SK-N-SH treated with all-trans-retinoic acid at 6 μM for 48 hours (cell line): ENCODE data around the gene SMAD6.

Experiments
- ATAC-seq: fragments of 200-7000 bp; cut with Tn5 transposase; 3 replicates; pipeline ENCODE4 v1.9.1; 2020; ENCODE audit warnings: mild to moderate bottlenecking, moderate library complexity
- ARNTL ChIP-seq: fragments of 450-650 bp; formaldehyde crosslinking; IDR thresholded peaks from 2 replicates; pipeline ENCODE4 v1.5.0; 2020; ENCODE audit warnings: low read depth, mild to moderate bottlenecking, moderate library complexity, borderline replicate concordance
- BACH2 ChIP-seq: fragments of 250-450 bp; sonication (Bioruptor Pico); IDR thresholded peaks from 2 replicates; pipeline ENCODE4 v1.9.0; 2021; ENCODE audit warnings: mild to moderate bottlenecking, borderline replicate concordance
- CREB5 ChIP-seq: fragments of 250-450 bp; sonication (Bioruptor Pico); IDR thresholded peaks from 2 replicates; pipeline ENCODE4 v1.5.1; 2020; ENCODE audit warnings: low read depth, mild to moderate bottlenecking, moderate library complexity
- CSDC2 ChIP-seq: fragments of 250-450 bp; sonication (Bioruptor Pico); IDR thresholded peaks from 2 replicates; pipeline ENCODE4 v1.5.0; 2020; ENCODE audit warnings: mild to moderate bottlenecking, moderate library complexity
- CSRNP3 ChIP-seq: fragments of 250-450 bp; sonication (Bioruptor Pico); IDR thresholded peaks from 2 replicates; pipeline ENCODE4 v1.5.1; 2021; ENCODE audit warnings: mild to moderate bottlenecking, moderate library complexity
- ESRRG ChIP-seq: fragments of 250-450 bp; sonication (Bioruptor Pico); IDR thresholded peaks from 2 replicates; pipeline ENCODE4 v1.6.1; 2021; ENCODE audit warnings: mild to moderate bottlenecking
- GLIS3 ChIP-seq: fragments of 250-450 bp; sonication (Bioruptor Pico); IDR thresholded peaks from 2 replicates; pipeline ENCODE4 v1.5.0; 2020; ENCODE audit warnings: mild to moderate bottlenecking, moderate library complexity
- OSR1 ChIP-seq: fragments of 250-450 bp; sonication (Bioruptor Pico); IDR thresholded peaks from 2 replicates; pipeline ENCODE4 v1.8.0; 2022; ENCODE audit warnings: moderate library complexity, mild to moderate bottlenecking, inconsistent platforms
- PATZ1 ChIP-seq: fragments of 250-450 bp; sonication (Bioruptor Pico); IDR thresholded peaks from 2 replicates; pipeline ENCODE4 v1.8.0; 2020; ENCODE audit warnings: mild to moderate bottlenecking, moderate library complexity, borderline replicate concordance
- POU6F1 ChIP-seq: fragments of 250-450 bp; sonication (Bioruptor Pico); IDR thresholded peaks from 2 replicates; pipeline ENCODE4 v1.8.0; 2021; ENCODE audit warnings: low read depth, mild to moderate bottlenecking, moderate library complexity, borderline replicate concordance
- PPARA ChIP-seq: fragments of 250-450 bp; sonication (Bioruptor Pico); IDR thresholded peaks from 2 replicates; pipeline ENCODE4 v1.5.0; 2020; ENCODE audit warnings: mild to moderate bottlenecking, borderline replicate concordance
- RARB ChIP-seq: fragments of 250-450 bp; sonication (Bioruptor Pico); IDR thresholded peaks from 2 replicates; pipeline ENCODE4 v1.8.0; 2021; ENCODE audit warnings: mild to moderate bottlenecking, moderate library complexity
- SNAI2 ChIP-seq: fragments of 250-450 bp; sonication (Bioruptor Pico); IDR thresholded peaks from 2 replicates; pipeline ENCODE4 v1.5.0; 2020; ENCODE audit warnings: mild to moderate bottlenecking, moderate library complexity
- TCF4 ChIP-seq: fragments of 250-450 bp; sonication (Bioruptor Pico); IDR thresholded peaks from 2 replicates; pipeline ENCODE4 v1.8.0; 2021; ENCODE audit warnings: mild to moderate bottlenecking, moderate library complexity, borderline replicate concordance
- TOX ChIP-seq: fragments of 250-450 bp; sonication (Bioruptor Pico); IDR thresholded peaks from 2 replicates; pipeline ENCODE4 v1.8.0; 2021; ENCODE audit warnings: mild to moderate bottlenecking, moderate library complexity, borderline replicate concordance
- TSHZ2 ChIP-seq: fragments of 250-450 bp; sonication (Bioruptor Pico); IDR thresholded peaks from 2 replicates; pipeline ENCODE4 v1.5.0; 2020; ENCODE audit warnings: mild to moderate bottlenecking, moderate library complexity
- ZFP3 ChIP-seq: fragments of 250-450 bp; sonication (Bioruptor Pico); IDR thresholded peaks from 2 replicates; pipeline ENCODE4 v1.5.0; 2020; ENCODE audit warnings: mild to moderate bottlenecking, moderate library complexity
- ZFP30 ChIP-seq: fragments of 450-650 bp; formaldehyde crosslinking; IDR thresholded peaks from 2 replicates; pipeline ENCODE4 v1.5.0; 2022; ENCODE audit warnings: mild to moderate bottlenecking, moderate library complexity
- ZNF565 ChIP-seq: fragments of 450-650 bp; formaldehyde crosslinking; conservative IDR thresholded peaks from 2 replicates; pipeline ENCODE4 v1.5.0; 2020; ENCODE audit warnings: low read depth, mild to moderate bottlenecking, moderate library complexity
- ZNF70 ChIP-seq: fragments of 450-650 bp; formaldehyde crosslinking; IDR thresholded peaks from 2 replicates; pipeline ENCODE4 v1.5.0; 2020; ENCODE audit warnings: mild to moderate bottlenecking, moderate library complexity

The SMAD6 gene

GRCh38 chr15:66709884-66710283 lies 7.8 kb downstream of the SMAD6 start:
- no peak for ATAC-seq
- TF ChIP-seq CSRNP3 (CRISPR knock-in tag) (no peak), RARB (CRISPR knock-in tag) (no peak), ARNTL (no peak), TSHZ2 (CRISPR knock-in tag) (no peak), PPARA (CRISPR knock-in tag) (no peak), POU6F1 (no peak), OSR1 (no peak), TCF4 (CRISPR knock-in tag) (no peak), ESRRG (CRISPR knock-in tag) (no peak), TOX (CRISPR knock-in tag) (no peak), GLIS3 (no peak), ZNF70 (CRISPR knock-in tag) (no peak), BACH2 (CRISPR knock-in tag) (no peak)

GRCh38 chr15:66711260-66711659 lies 9.2 kb downstream of the SMAD6 start:
- no peak for ATAC-seq
- no peak for TF ChIP-seq PPARA (CRISPR knock-in tag)
- TF ChIP-seq OSR1 = no peak
- no peak for TF ChIP-seq CSDC2 (CRISPR knock-in tag)
- TF ChIP-seq ZNF70 (CRISPR knock-in tag) = no peak
- TF ChIP-seq TSHZ2 (CRISPR knock-in tag) = no peak
- no peak for TF ChIP-seq POU6F1
- TF ChIP-seq TCF4 (CRISPR knock-in tag) = no peak
- no peak for TF ChIP-seq ZNF565 (CRISPR knock-in tag)
- TF ChIP-seq PATZ1 (CRISPR knock-in tag) = no peak
- TF ChIP-seq GLIS3 = no peak
- TF ChIP-seq TOX (CRISPR knock-in tag) = no peak

- no peak for ATAC-seq
- TF ChIP-seq PATZ1 (CRISPR knock-in tag) (no peak), SNAI2 (CRISPR knock-in tag) (no peak), ZFP30 (CRISPR knock-in tag) (no peak), ZFP3 (CRISPR knock-in tag) (no peak), ZNF565 (CRISPR knock-in tag) (no peak), POU6F1 (no peak), CREB5 (CRISPR knock-in tag) (no peak)
Measured at GRCh38 chr15:66711862-66712261, 9.8 kb downstream of the SMAD6 start.
